ENCODE results near the gene IARS1.

IARS1 gene

DNA sequence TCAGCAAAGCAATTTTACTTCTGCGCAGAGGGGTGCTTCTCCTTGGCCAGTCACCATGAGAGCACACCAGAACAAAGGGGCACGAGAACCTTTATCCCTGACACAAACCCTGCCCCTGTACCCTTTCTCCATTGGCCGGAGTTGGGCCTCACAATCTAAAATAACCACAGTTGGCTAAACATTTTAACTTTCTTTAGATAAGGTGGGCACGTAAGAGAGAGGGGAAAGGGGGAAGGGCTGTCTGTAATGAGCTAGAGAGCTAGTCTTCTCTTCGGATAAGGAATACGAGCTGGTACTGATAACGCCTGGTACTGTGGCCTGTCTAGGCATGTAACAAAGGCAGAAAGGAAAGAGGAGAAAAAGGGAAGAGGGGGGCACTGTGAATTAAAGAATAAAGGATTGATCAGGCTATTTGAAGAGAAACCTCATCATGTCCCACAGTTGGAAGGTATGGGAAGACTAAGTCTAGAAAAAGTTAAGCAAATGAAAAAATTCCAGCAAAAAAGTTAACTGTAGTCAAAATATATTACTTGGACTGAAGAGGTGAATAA, 1.8 kb upstream of the IARS1 start:
- no peak overlapping the region for H3K27ac ChIP-seq (ENCODE audit: low read length)
- peaks cover 5 to 24% of the 10 kb centered on the region in 2 donors for H3K4me1 ChIP-seq (ENCODE audit: control insufficient read depth in 1 of 2, insufficient read depth in 2 of 2, low read length in 2 of 2)

DNA sequence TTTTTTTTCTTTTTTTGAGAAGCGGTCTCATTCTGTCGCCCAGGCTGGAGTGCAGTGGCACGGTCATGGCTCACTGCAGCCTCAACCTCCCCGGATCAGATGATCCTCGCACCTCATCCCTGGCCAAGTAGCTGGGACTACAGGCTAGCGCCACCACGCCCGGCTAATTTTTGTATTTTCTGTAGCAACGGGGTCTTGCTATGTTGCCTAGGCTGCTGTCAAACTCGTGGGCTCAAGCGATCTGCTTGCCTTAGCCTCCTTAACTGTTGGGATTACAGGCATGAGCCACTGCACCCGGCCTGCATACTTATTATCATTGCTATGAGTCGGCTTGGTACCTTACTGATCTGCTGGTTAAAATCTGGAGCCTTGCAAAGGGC, 790 bp upstream of the IARS1 start:
- peaks cover 11 to 20% of the 10 kb centered on the region in 2 donors for H3K36me3 ChIP-seq (ENCODE audit: control insufficient read depth in 1 of 2, insufficient read depth in 2 of 2, low read length in 2 of 2)
- H3K4me1 ChIP-seq (ENCODE audit: control insufficient read depth in 1 of 2, insufficient read depth in 2 of 2, low read length in 2 of 2), result peaks cover 5 to 24% of the 10 kb centered on the region in 2 donors
- H3K27me3 ChIP-seq (ENCODE audit: low read depth, low read length), result no peaks in the 10 kb centered on the region
- no peaks in the 10 kb centered on the region for H3K9me3 ChIP-seq (ENCODE audit: control insufficient read depth in 1 of 2, low read length in 2 of 2)
- H3K27ac ChIP-seq (ENCODE audit: low read length), result peak overlapping the region; percentile 82
- peak overlapping the region; percentile 83 to 94 for H3K4me3 ChIP-seq (ENCODE audit: low read depth in 1 of 2, low read length in 2 of 2)

More for the DNA sequence above, 1.8 kb upstream of the IARS1 start:
- Histone ChIP-seq H3K27me3 (ENCODE audit: low read depth, low read length) (no peaks in the 10 kb centered on the region), H3K9me3 (ENCODE audit: control insufficient read depth in 1 of 2, low read length in 2 of 2) (no peaks in the 10 kb centered on the region), H3K4me3 (ENCODE audit: low read depth in 1 of 2, low read length in 2 of 2) (no peak overlapping the region), H3K36me3 (ENCODE audit: control insufficient read depth in 1 of 2, insufficient read depth in 2 of 2, low read length in 2 of 2) (peaks cover 11 to 24% of the 10 kb centered on the region in 2 donors)

DNA sequence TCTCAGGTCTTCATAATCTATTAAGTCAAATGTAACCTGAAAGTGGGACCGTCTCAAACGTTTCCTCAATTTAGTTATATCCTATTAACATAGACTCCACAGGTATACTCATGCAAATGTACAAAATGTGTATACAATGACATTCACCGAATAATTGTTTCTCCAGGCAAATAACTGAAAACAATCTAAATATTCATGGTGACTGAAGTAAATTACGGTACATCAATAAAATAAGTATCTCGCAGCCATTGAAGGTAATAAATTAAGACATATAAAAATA, 482 bp downstream of the IARS1 start:
- Histone ChIP-seq H3K27me3 (ENCODE audit: low read depth, low read length) (no peaks in the 10 kb centered on the region), H3K4me3 (ENCODE audit: low read depth in 1 of 2, low read length in 2 of 2) (peak overlapping the region; percentile 83 to 94), H3K27ac (ENCODE audit: low read length) (peak overlapping the region; percentile 79), H3K9me3 (ENCODE audit: control insufficient read depth in 1 of 2, low read length in 2 of 2) (no peaks in the 10 kb centered on the region), H3K4me1 (ENCODE audit: control insufficient read depth in 1 of 2, insufficient read depth in 2 of 2, low read length in 2 of 2) (peaks cover 5 to 24% of the 10 kb centered on the region in 2 donors), H3K36me3 (ENCODE audit: control insufficient read depth in 1 of 2, insufficient read depth in 2 of 2, low read length in 2 of 2) (peaks cover 11 to 19% of the 10 kb centered on the region in 2 donors)

DNA sequence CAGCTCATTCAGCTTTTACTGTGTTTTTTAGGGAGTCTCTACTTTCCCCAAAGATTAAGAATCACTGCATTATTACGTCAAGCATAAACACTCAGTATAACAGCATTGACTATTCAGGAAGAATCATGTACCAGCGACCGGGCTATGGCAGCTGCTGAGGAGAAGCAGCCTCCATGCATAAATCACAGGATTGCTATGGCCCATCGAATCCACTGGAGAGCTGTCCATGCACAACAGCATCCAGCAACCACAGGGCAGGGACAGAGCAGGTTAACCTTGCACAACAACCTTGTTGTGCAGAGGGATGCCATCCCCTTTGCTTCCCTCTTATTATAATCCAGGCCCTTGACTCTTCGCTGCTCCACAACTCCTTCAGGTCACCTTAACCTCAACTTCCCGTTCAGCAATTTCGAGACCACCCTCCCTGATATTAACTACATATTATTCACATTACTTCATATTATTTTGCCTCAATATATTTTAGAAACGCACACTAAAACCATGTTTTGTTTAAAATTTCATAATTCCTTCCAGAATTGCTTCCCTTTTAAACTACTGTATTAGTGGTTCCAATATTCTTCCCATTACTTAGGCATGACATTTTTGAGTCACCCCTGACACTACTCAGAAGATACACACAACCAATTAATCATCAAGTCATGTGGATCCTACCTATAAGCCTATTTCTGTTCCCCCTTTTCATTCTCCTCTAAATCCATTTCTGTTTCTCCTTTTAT, 991 bp downstream of the IARS1 start:
- peaks cover 11 to 16% of the 10 kb centered on the region in 2 donors for H3K36me3 ChIP-seq (ENCODE audit: control insufficient read depth in 1 of 2, insufficient read depth in 2 of 2, low read length in 2 of 2)
- peak overlapping the region; percentile 83 to 94 for H3K4me3 ChIP-seq (ENCODE audit: low read depth in 1 of 2, low read length in 2 of 2)
- H3K27ac ChIP-seq (ENCODE audit: low read length), result peak overlapping the region; percentile 79
- peaks cover 5 to 24% of the 10 kb centered on the region in 2 donors for H3K4me1 ChIP-seq (ENCODE audit: control insufficient read depth in 1 of 2, insufficient read depth in 2 of 2, low read length in 2 of 2)
- H3K9me3 ChIP-seq (ENCODE audit: control insufficient read depth in 1 of 2, low read length in 2 of 2), result no peaks in the 10 kb centered on the region
- no peaks in the 10 kb centered on the region for H3K27me3 ChIP-seq (ENCODE audit: low read depth, low read length)

DNA sequence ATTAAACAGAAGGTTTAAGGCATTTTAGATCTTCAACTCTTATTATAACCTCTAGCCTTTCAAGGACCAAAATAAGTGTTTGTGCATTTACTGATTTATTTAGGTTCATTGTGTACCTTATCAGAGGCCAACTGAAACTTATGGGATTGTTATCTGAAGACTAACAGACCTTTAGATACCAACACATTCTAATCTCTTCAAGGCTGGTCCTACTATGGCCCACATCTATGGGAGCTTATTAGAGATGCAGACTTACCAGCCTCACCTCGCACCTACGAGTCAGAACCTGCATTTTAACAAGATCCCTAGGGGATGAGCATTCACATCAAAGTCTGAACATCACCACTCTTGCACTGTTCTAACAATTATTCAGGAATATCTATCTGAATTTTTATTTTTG, 1.9 kb downstream of the IARS1 start:
- Histone ChIP-seq H3K27me3 (ENCODE audit: low read depth, low read length) (no peaks in the 10 kb centered on the region), H3K9me3 (ENCODE audit: control insufficient read depth in 1 of 2, low read length in 2 of 2) (no peaks in the 10 kb centered on the region), H3K4me3 (ENCODE audit: low read depth in 1 of 2, low read length in 2 of 2) (no peak overlapping the region), H3K4me1 (ENCODE audit: control insufficient read depth in 1 of 2, insufficient read depth in 2 of 2, low read length in 2 of 2) (peaks cover 5 to 24% of the 10 kb centered on the region in 2 donors), H3K27ac (ENCODE audit: low read length) (no peak overlapping the region), H3K36me3 (ENCODE audit: control insufficient read depth in 1 of 2, insufficient read depth in 2 of 2, low read length in 2 of 2) (peaks cover 14 to 17% of the 10 kb centered on the region in 2 donors)

DNA sequence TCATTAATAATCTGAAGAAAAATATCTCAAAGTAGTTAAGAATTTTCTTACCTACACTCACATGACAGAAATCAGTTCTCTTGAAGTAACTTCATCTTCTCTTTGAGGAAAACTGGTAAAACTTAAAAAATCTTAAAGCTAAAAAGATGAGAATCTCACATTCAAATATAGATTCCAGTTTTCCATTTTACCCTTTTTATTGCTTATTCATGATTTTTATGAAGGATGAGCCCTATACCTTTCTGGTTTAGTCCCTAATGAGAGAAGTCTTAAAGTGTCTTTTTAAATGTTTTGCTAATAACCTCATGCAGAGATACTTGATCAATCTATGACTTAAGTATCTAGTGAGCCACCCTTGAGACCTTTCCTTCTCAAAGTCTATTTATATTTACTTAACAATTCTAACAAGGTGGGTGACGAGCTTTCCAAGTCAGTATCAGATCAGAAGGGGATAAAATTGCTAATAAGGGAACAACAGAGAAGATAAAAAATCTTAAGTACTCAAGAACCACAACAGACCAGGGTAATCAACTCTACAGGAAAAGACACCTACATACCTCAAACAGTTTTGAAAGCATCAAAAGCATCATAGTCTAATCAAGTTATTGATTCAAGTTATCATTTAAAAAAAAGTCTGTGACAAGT, 2.6 kb downstream of the IARS1 start:
- Histone ChIP-seq H3K27me3 (ENCODE audit: low read depth, low read length) (no peaks in the 10 kb centered on the region), H3K4me1 (ENCODE audit: control insufficient read depth in 1 of 2, insufficient read depth in 2 of 2, low read length in 2 of 2) (peaks cover 5 to 24% of the 10 kb centered on the region in 2 donors), H3K9me3 (ENCODE audit: control insufficient read depth in 1 of 2, low read length in 2 of 2) (no peaks in the 10 kb centered on the region), H3K27ac (ENCODE audit: low read length) (no peak overlapping the region), H3K4me3 (ENCODE audit: low read depth in 1 of 2, low read length in 2 of 2) (no peak overlapping the region), H3K36me3 (ENCODE audit: control insufficient read depth in 1 of 2, insufficient read depth in 2 of 2, low read length in 2 of 2) (peaks cover 15 to 23% of the 10 kb centered on the region in 2 donors)

DNA sequence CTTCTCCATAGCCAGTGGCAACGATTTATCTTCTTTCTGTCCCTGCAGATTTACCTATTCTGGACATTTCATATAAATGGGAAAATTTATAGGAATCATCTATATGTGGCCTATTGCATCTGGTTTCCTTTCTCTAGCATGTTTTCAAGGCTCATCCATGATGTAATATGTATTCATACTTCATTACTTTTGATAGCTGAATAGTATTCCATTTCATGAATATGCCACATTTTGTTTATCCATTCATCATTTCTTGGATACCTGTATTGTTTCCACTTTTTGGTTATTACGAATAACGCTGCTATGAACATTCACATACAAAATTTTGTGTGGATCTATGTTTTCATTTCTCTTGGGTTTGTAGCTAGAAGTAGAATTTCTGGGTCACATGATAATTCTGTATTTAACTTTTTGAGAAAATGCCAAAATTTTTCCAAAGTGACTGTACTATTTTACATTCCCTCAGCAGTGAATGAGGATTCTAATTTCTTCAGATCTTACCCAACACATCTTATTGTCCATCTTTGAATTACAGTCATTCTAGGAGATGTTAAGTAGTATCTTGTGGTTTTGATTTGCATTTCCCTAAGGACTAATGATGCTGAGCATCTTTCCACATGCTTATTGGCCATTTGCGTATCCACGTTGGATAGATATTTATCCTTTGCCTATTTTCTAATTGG, 3.6 kb downstream of the IARS1 start:
- Histone ChIP-seq H3K36me3 (ENCODE audit: control insufficient read depth in 1 of 2, insufficient read depth in 2 of 2, low read length in 2 of 2) (peaks cover 23 to 33% of the 10 kb centered on the region in 2 donors), H3K4me1 (ENCODE audit: control insufficient read depth in 1 of 2, insufficient read depth in 2 of 2, low read length in 2 of 2) (peaks cover 5 to 23% of the 10 kb centered on the region in 2 donors), H3K27me3 (ENCODE audit: low read depth, low read length) (no peaks in the 10 kb centered on the region), H3K9me3 (ENCODE audit: control insufficient read depth in 1 of 2, low read length in 2 of 2) (no peaks in the 10 kb centered on the region), H3K27ac (ENCODE audit: low read length) (no peak overlapping the region), H3K4me3 (ENCODE audit: low read depth in 1 of 2, low read length in 2 of 2) (no peak overlapping the region)

DNA sequence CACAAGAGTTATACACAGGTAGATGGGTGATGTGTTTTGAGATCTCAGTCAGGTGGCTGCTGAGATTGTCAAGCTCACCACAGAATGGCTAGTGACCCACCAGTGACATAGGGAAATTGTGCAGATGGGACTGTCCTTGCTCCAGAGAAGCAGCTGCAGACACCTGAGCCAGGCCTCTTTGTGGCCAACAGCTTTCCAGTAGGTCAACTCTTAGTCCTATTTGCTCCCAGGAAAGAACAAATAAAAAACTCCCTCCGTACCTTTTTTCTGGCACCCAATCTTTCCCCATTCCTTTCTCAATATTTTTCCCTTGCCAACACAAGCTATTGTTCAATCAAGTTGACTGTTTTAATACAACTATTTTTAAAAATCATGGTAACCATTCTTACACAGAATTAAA, 14.2 kb downstream of the IARS1 start:
- Histone ChIP-seq H3K4me3 (ENCODE audit: low read depth in 1 of 2, low read length in 2 of 2) (no peak overlapping the region), H3K36me3 (ENCODE audit: control insufficient read depth in 1 of 2, insufficient read depth in 2 of 2, low read length in 2 of 2) (peaks cover 54 to 67% of the 10 kb centered on the region in 2 donors)

DNA sequence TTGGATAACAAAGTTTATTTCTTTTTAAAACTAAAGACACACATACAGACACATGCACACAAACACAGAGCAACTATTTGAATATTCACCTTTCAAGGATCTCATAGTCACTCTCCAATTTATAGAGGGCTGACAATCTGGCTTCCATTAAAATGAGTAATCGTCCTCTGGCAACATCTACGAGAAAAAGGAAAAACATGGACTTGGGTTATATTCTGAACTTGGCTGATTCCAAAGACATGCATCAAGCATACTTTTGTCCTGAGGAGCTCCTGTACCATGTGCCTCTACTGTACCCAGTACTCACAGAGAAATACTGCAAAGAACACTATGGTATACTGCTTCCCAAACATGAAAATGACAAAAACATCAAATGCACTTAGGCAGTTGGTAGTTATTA, 15.4 kb downstream of the IARS1 start:
- no peak overlapping the region for H3K27ac ChIP-seq (ENCODE audit: low read length)
- no peaks in the 10 kb centered on the region for H3K27me3 ChIP-seq (ENCODE audit: low read depth, low read length)
- H3K36me3 ChIP-seq (ENCODE audit: control insufficient read depth in 1 of 2, insufficient read depth in 2 of 2, low read length in 2 of 2), result peaks cover 60 to 74% of the 10 kb centered on the region in 2 donors
- no peaks in the 10 kb centered on the region for H3K4me1 ChIP-seq (ENCODE audit: control insufficient read depth in 1 of 2, insufficient read depth in 2 of 2, low read length in 2 of 2)
- H3K4me3 ChIP-seq (ENCODE audit: low read depth in 1 of 2, low read length in 2 of 2), result no peak overlapping the region
- no peaks in the 10 kb centered on the region for H3K9me3 ChIP-seq (ENCODE audit: control insufficient read depth in 1 of 2, low read length in 2 of 2)

More for the DNA sequence above, 14.2 kb downstream of the IARS1 start:
- no peaks in the 10 kb centered on the region for H3K27me3 ChIP-seq (ENCODE audit: low read depth, low read length)
- H3K4me1 ChIP-seq (ENCODE audit: control insufficient read depth in 1 of 2, insufficient read depth in 2 of 2, low read length in 2 of 2), result no peaks in the 10 kb centered on the region
- no peaks in the 10 kb centered on the region for H3K9me3 ChIP-seq (ENCODE audit: control insufficient read depth in 1 of 2, low read length in 2 of 2)
- no peak overlapping the region for H3K27ac ChIP-seq (ENCODE audit: low read length)

DNA sequence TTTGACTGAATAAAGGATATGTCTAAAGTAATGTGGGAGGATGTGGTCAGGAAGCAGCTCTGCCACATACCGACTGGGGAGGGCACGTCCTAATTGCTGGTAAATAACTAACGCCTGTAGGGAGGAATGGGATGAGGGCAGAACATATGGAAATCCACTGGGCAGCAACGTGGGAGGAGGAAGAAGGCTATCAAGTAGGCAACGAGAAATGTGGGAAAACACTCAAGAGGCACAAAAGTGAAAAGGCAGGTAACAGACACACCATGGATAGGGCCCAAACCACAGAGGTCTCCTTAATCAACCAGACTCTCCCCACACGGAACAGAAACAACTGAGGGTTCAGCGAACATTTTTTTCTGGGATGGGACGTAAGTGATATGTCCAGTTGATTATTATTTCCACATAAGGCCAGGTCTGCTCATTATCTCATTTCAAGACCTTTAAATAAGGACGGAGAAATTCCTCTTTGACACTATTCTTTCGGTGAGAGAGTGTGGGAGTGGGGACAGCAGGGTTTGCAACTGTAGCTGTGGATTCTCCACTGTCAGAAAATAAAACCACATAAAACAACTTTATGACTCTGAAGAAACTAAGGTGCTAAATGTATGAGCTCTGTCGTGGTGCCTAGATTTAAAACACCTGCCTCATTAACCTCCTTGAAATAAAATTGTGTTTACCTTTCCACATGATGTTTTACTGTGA, 17.0 kb downstream of the IARS1 start:
- no peaks in the 10 kb centered on the region for H3K27me3 ChIP-seq (ENCODE audit: low read depth, low read length)

DNA sequence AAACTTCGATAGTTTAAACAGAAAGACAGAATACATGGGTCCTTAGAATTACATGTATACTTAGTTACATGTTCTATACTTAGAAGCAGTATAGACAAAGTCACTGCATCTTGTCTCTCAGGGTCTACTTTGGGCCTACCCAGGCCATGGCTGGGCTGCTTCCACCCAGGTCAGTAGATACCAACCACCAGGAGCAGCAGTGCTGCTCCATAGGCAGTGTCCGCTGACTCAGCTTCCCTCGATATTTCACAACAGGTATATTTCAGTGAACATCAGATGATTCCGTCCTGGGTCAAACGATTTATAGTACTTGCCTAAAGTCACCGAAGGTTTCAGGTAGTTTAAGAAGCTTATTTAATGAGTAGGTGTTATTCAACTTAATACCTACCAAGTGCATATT, 18.0 kb downstream of the IARS1 start:
- Histone ChIP-seq H3K27ac (ENCODE audit: low read length) (no peak overlapping the region), H3K36me3 (ENCODE audit: control insufficient read depth in 1 of 2, insufficient read depth in 2 of 2, low read length in 2 of 2) (peaks cover 76 to 93% of the 10 kb centered on the region in 2 donors)

More for the DNA sequence above, 17.0 kb downstream of the IARS1 start:
- Histone ChIP-seq H3K36me3 (ENCODE audit: control insufficient read depth in 1 of 2, insufficient read depth in 2 of 2, low read length in 2 of 2) (peaks cover 67 to 85% of the 10 kb centered on the region in 2 donors), H3K4me1 (ENCODE audit: control insufficient read depth in 1 of 2, insufficient read depth in 2 of 2, low read length in 2 of 2) (no peaks in the 10 kb centered on the region), H3K4me3 (ENCODE audit: low read depth in 1 of 2, low read length in 2 of 2) (no peak overlapping the region), H3K27ac (ENCODE audit: low read length) (no peak overlapping the region), H3K9me3 (ENCODE audit: control insufficient read depth in 1 of 2, low read length in 2 of 2) (no peaks in the 10 kb centered on the region)

More for the DNA sequence above, 18.0 kb downstream of the IARS1 start:
- no peaks in the 10 kb centered on the region for H3K9me3 ChIP-seq (ENCODE audit: control insufficient read depth in 1 of 2, low read length in 2 of 2)
- H3K4me3 ChIP-seq (ENCODE audit: low read depth in 1 of 2, low read length in 2 of 2), result no peak overlapping the region
- no peaks in the 10 kb centered on the region for H3K27me3 ChIP-seq (ENCODE audit: low read depth, low read length)
- no peaks in the 10 kb centered on the region for H3K4me1 ChIP-seq (ENCODE audit: control insufficient read depth in 1 of 2, insufficient read depth in 2 of 2, low read length in 2 of 2)
